SK-N-MC (cell line): ENCODE results near the gene AK1.

Source experiments
- DNase-seq: peaks from one replicate; pipeline ENCODE4 v3.0.0-alpha.2; 2011; ENCODE audit warnings: low read depth, low spot score
- H3K27ac ChIP-seq: fragments of 200-600 bp; sonication (generic); 2 replicates; pipeline ENCODE4 v1.5.1; 2016; ENCODE audit warnings: mixed run types
- H3K36me3 ChIP-seq: fragments of 200-600 bp; sonication (generic); 2 replicates; pipeline ENCODE4 v1.6.1; 2017; ENCODE audit warnings: antibody characterized with exemption, low read length, mixed read lengths; ENCODE audit not compliant: insufficient read depth
- H3K4me3 ChIP-seq: fragments of 200-600 bp; sonication (generic); 2 replicates; pipeline ENCODE4 v1.5.1; 2016
- H3K9ac ChIP-seq: fragments of 200-600 bp; sonication (generic); 2 replicates; pipeline ENCODE4 v1.8.0; 2017; ENCODE audit warnings: mixed run types, mixed read lengths; ENCODE audit not compliant: insufficient read length
- H3K9me3 ChIP-seq: fragments of 200-600 bp; sonication (generic); 2 replicates; pipeline ENCODE4 v1.6.1; 2017; ENCODE audit warnings: low read depth, mild to moderate bottlenecking, antibody characterized with exemption, low read length, moderate library complexity, mixed read lengths
- EZH2 ChIP-seq: fragments of 200-600 bp; sonication (generic); IDR thresholded peaks from one replicate; pipeline ENCODE4 v1.6.1; 2017; ENCODE audit warnings: antibody characterized with exemption
- FOXP2 ChIP-seq: optimal IDR thresholded peaks from 2 replicates; pipeline ENCODE3; 2011; ENCODE audit warnings: mild to moderate bottlenecking, moderate library complexity; ENCODE audit not compliant: insufficient read depth; ENCODE audit errors: extremely low read length, control extremely low read depth
- POLR2AphosphoS5 ChIP-seq: IDR thresholded peaks from 2 replicates; pipeline ENCODE4 v1.6.1; 2012; ENCODE audit warnings: mild to moderate bottlenecking, low read depth, low read length, borderline replicate concordance

The AK1 gene, protein sequence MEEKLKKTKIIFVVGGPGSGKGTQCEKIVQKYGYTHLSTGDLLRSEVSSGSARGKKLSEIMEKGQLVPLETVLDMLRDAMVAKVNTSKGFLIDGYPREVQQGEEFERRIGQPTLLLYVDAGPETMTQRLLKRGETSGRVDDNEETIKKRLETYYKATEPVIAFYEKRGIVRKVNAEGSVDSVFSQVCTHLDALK

DNA sequence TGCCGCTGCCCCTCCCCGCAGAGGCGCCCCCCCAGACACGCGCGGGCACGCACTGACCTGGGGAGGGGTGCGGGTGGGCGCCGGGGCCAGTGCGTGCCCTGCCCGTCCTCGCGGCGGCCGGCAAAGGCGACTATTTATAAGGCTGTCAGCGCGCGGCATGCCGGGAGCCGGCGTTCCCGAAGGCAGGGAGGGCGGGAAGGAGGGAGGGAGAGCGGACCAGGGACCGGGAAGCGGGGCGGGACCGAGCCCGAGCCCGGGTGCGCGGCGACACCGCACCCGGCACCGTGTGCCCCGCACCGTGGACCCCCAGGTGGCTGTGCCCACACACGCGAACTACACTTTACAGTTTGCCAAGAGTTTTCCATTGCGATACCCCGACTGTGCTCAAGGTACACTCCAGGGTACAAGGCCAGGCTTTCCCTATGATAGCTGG lies at the start of gene AK1:
Gene AK1 (minus strand): TSS at position 110 of the 433 bp plus-strand sequence. CDS start 3,058 bp downstream, outside the sequence.
- peak within 1 kb of the TSS; percentile 82 for H3K4me3 ChIP-seq
- TF ChIP-seq FOXP2 = no peak
- TF ChIP-seq POLR2AphosphoS5 = peak; percentile 64; the same call in 1 of the 2 replicates
- no peak for TF ChIP-seq EZH2

DNA sequence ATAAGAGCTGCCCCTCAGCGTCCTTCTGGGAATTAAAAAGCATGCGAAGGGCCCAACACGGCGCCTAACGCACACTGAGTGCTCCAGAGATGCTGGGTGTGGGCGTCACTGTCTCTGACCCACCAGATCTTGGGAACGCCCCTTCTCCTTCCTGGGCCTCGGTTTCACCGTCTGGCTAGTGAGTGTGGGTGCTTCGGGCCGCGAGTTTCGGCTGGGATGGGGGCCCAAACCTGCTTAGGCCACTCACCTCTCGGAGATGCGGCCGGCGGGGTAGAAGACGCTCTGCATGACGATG lies 49.4 kb upstream of the AK1 start:
- H3K27ac ChIP-seq = no peak overlapping the region
- H3K9me3 ChIP-seq = no peaks in the 10 kb centered on the region
- H3K9ac ChIP-seq = no peak overlapping the region

More for the DNA sequence above, at the start of gene AK1:
- no peak within 1 kb of the TSS for H3K27ac ChIP-seq
- H3K9ac ChIP-seq = peak within 1 kb of the TSS; percentile 82
- H3K9me3 ChIP-seq = no peaks in the 10 kb centered on the region
- no peak for DNase-seq
- H3K36me3 ChIP-seq = no peaks in the 10 kb centered on the region

DNA sequence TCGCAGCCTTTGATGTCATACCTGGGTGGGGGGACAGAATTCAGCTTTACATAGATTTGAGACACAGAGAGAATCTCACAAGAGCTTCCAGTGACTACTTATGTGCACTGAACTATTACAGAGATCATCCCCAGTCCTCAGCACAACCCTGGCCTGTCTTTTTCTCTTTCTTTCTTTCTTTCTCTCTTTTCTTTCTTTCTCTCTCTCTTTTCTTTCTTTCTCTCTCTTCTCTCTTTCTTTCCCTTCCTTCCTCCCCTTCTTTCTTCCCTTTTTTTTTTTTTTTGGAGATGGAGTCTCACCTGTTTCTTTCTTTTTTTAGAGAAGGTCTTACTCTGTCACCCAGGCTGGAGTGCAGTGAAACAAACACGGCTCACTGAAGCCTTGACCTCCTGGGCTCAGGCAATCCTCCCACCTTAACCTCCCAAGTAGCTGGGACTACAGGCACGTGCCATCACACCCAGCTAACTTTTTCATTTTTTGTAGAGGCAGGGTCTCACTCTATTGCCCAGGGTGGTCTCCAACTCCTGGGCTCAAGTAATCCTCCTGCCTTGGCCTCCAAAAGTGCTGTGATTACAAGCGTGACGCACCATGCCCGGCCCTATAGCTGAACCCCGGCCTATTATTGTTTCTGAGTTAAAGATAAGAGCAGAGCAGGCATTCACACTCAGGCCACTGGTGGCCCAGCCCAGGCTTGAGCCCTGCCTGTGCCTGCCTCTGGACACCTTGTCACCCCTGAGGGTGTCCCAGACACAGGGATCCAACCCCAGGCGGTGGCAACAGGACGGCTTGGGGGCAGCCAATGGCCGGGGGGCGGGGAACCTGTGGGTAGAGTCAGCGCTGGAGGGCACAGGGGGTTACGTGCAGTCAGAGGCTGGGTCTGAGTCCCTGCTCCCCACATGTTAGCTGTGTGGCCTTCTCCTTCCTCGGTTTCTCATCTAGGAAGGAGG lies 48.8 kb upstream of the AK1 start:
- Histone ChIP-seq H3K4me3 (no peak overlapping the region), H3K9ac (no peak overlapping the region), H3K27ac (no peak overlapping the region)

More for the DNA sequence above, 49.4 kb upstream of the AK1 start:
- Histone ChIP-seq H3K4me3 (0 out of 2 replicates have a peak overlapping the region, but pooled peaks have one; percentile 9), H3K36me3 (no peaks in the 10 kb centered on the region)
- TF ChIP-seq FOXP2 (no peak), EZH2 (no peak), POLR2AphosphoS5 (no peak)
- no peak for DNase-seq

DNA sequence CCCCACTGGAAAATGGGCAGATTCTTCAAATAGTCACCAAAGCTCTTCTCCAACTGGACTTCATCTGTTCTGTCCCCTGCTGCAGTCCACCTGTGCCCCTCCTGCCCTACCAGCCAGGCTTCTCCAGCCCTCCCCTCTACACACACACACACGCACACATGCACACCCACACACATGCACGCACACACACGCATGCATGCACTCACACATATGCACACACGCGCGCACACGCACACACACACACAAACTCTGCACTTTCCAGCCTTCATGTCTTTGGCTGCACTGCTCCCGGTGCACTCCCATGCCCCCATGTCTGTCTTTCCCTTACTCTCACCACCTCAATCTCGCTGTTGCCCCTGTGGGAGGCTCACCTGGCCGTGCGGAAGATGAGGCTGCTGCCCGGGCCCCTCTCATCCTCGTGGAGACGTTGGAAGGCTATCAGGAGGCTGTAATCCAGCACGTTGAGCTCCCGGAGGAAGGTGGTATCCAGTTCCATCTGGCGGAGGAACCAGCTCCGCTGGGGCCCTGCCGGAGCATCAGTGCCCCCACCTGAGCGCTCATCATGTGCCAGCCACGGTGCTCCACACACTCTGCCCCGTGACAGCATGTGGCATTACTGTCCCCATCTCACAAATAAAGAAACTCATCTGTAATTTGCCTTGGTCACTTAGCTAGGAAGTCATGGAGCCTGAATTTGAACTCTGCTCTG lies 47.4 kb upstream of the AK1 start:
- Histone ChIP-seq H3K36me3 (no peaks in the 10 kb centered on the region), H3K4me3 (no peak overlapping the region), H3K27ac (no peak overlapping the region), H3K9me3 (no peaks in the 10 kb centered on the region), H3K9ac (no peak overlapping the region)
- TF ChIP-seq POLR2AphosphoS5 (no peak), EZH2 (no peak), FOXP2 (no peak)
- no peak for DNase-seq

More for the DNA sequence above, 48.8 kb upstream of the AK1 start:
- no peak for DNase-seq
- TF ChIP-seq POLR2AphosphoS5 = no peak
- Histone ChIP-seq H3K9me3 (no peaks in the 10 kb centered on the region), H3K36me3 (no peaks in the 10 kb centered on the region)

DNA sequence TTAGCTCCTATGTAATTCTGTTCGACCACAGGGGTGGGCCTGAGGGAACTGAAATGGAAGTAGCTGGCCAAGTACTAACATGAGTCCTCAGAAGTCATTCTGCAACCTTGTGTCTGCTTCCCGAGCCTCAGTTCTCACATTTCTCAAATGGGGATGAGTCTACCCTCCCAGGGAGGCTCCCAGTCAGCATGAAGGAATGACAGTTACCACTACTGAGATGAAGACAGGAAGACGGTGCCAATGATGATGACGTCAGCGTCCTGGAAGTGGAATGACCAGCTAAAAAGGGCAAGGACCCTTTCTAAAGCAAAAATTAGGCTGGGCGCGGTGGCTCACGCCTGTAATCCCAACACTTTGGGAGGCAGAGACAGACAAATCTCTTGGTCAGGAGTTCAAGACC lies 46.3 kb upstream of the AK1 start:
- Histone ChIP-seq H3K36me3 (no peaks in the 10 kb centered on the region), H3K27ac (no peak overlapping the region), H3K9me3 (no peaks in the 10 kb centered on the region), H3K4me3 (no peak overlapping the region), H3K9ac (no peak overlapping the region)
- no peak for DNase-seq
- no peak for TF ChIP-seq EZH2

DNA sequence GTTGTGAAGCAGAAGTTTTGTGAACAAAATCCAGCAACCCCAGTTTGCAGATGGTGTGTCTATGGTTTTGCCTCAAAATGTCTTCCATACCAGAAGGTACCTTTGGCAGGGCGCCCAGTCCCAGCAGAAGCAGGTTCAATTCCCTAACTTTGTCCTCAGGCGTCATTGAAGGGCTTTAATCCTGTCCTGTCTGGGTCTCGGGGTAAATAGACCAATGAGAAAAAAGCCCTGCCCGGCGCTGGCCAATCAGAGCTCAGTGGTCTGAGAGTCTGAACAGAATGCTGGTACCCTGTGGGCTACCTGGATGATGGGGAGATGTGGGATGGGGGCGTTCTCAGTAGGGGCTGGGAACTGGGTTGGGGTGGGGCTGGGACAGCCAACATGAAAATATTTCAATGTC lies 45.6 kb upstream of the AK1 start:
- Histone ChIP-seq H3K9ac (no peak overlapping the region), H3K36me3 (no peaks in the 10 kb centered on the region), H3K9me3 (no peaks in the 10 kb centered on the region), H3K27ac (no peak overlapping the region), H3K4me3 (no peak overlapping the region)
- no peak for DNase-seq
- TF ChIP-seq POLR2AphosphoS5 = no peak
- TF ChIP-seq EZH2 = no peak
- TF ChIP-seq FOXP2 = no peak

DNA sequence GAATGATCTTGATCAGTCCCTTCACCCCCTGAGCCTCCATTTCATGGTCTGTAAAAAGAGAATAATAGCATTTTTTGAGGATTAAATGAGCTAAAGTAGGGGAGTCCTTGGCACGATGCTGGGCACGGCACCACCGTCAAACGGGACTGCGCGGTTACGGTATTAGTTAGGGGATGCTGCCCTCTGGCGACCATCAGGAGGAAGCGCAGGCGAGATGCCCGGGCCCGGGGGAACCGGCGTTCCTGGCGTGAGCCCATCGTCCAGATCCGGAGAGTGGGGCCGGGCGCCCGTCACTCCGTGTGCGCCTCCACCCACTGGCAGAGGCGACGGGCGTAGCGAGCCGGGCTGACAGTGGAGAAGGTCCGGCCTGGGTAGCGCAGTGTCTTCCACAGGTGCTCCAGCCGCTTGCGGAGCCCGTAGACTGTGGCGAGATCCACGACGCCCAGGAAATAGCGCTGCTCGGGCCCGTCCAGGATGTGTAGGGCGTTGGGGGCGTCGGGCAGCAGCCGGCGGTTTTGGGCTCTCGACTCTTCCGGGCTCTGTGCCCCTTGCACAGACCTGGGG lies 44.2 kb upstream of the AK1 start:
- H3K4me3 ChIP-seq = peak overlapping the region; percentile 55
- DNase-seq = no peak
- H3K27ac ChIP-seq = no peak overlapping the region
- H3K36me3 ChIP-seq = no peaks in the 10 kb centered on the region
- H3K9ac ChIP-seq = no peak overlapping the region
- TF ChIP-seq EZH2 = no peak
- no peak for TF ChIP-seq POLR2AphosphoS5
- TF ChIP-seq FOXP2 = no peak
- H3K9me3 ChIP-seq = no peaks in the 10 kb centered on the region

DNA sequence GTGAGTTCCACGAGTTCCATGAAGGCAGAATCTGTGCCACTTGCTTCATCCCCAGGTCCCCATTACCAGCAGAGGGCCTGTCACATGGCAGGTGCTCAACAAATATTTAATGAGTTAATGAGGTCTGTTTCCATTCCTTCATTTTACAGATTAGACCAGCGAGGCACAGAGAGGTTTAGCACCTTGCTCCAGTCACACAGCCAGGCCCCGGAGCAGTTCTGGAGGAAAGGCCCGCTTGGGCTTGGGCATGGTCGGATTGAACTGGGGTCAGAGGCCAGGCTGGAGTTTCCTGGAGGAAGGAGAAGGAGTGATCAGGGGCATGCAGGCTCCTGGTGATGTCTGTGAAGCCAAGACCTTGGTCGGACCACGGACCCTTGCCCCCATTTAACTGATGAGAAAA lies 43.3 kb upstream of the AK1 start:
- H3K36me3 ChIP-seq = no peaks in the 10 kb centered on the region
- H3K9me3 ChIP-seq = no peaks in the 10 kb centered on the region
- no peak overlapping the region for H3K27ac ChIP-seq
- no peak for TF ChIP-seq FOXP2
- H3K9ac ChIP-seq = no peak overlapping the region
- H3K4me3 ChIP-seq = no peak overlapping the region
- no peak for DNase-seq
